Measurements from ENCODE around the gene RIN1. TPM values are rescaled to one million over a fixed set of nuclear protein-coding genes. Genes with fewer than 3 reads are reported as not detected.

RIN1 gene
- total and polyA plus RNA-seq, 2 experiments from 2014 or later: 2.5 to 8.2 TPM

DNA sequence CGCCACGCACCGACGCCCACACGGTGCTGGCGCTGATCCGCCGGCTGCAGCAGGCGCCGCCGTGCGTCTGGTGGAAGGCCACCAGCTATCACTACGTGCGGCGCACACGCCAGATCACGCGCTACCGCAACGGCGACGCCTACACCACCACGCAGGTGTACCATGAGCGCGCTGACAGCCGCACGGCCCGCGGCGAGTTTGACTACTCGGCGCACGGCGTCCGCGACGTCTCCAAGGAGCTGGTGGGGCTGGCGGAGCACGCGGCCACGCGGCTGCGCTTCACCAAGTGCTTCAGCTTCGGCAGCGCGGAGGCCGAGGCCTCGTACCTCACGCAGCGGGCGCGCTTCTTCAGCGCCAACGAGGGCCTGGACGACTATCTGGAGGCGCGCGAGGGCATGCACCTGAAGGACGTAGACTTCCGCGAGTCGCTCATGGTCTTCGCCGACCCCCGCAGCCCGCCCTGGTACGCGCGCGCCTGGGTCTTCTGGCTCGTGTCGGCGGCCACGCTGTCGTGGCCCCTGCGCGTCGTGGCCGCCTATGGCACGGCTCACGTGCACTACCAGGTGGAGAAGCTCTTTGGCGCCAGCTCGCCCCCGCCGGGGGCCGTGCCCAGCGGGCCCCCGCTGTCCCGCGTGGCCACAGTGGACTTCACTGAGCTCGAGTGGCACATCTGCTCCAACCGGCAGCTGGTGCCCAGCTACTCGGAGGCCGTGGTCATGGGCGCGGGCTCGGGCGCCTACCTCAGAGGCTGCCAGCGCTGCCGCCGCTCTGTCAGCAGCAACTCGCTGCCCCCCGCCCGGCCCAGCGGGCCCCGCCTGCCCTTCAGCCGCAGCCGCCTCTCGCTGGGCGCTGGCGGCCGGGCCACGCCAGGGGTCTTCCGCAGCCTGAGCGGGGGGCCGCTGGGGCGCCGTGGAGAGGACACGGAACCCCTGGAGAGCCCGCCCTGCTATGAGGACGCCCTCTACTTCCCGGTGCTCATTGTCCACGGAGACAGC lies 41.3 kb downstream of the RIN1 start:
- no peak for ATAC-seq
- TF ChIP-seq, protein P1, sequence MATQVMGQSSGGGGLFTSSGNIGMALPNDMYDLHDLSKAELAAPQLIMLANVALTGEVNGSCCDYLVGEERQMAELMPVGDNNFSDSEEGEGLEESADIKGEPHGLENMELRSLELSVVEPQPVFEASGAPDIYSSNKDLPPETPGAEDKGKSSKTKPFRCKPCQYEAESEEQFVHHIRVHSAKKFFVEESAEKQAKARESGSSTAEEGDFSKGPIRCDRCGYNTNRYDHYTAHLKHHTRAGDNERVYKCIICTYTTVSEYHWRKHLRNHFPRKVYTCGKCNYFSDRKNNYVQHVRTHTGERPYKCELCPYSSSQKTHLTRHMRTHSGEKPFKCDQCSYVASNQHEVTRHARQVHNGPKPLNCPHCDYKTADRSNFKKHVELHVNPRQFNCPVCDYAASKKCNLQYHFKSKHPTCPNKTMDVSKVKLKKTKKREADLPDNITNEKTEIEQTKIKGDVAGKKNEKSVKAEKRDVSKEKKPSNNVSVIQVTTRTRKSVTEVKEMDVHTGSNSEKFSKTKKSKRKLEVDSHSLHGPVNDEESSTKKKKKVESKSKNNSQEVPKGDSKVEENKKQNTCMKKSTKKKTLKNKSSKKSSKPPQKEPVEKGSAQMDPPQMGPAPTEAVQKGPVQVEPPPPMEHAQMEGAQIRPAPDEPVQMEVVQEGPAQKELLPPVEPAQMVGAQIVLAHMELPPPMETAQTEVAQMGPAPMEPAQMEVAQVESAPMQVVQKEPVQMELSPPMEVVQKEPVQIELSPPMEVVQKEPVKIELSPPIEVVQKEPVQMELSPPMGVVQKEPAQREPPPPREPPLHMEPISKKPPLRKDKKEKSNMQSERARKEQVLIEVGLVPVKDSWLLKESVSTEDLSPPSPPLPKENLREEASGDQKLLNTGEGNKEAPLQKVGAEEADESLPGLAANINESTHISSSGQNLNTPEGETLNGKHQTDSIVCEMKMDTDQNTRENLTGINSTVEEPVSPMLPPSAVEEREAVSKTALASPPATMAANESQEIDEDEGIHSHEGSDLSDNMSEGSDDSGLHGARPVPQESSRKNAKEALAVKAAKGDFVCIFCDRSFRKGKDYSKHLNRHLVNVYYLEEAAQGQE (IDR thresholded peaks at IDR 0.05; ENCODE audit: unreplicated experiment): no peak
- TF ChIP-seq, protein P2, sequence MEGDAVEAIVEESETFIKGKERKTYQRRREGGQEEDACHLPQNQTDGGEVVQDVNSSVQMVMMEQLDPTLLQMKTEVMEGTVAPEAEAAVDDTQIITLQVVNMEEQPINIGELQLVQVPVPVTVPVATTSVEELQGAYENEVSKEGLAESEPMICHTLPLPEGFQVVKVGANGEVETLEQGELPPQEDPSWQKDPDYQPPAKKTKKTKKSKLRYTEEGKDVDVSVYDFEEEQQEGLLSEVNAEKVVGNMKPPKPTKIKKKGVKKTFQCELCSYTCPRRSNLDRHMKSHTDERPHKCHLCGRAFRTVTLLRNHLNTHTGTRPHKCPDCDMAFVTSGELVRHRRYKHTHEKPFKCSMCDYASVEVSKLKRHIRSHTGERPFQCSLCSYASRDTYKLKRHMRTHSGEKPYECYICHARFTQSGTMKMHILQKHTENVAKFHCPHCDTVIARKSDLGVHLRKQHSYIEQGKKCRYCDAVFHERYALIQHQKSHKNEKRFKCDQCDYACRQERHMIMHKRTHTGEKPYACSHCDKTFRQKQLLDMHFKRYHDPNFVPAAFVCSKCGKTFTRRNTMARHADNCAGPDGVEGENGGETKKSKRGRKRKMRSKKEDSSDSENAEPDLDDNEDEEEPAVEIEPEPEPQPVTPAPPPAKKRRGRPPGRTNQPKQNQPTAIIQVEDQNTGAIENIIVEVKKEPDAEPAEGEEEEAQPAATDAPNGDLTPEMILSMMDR (conservative IDR thresholded peaks at IDR 0.05; ENCODE audit: low read depth in 2 of 2): no peak
- no peak for TF ChIP-seq POLR2AphosphoS5 (IDR thresholded peaks at IDR 0.05; ENCODE audit: low read depth)
- no peak overlapping the region for H3K4me2 ChIP-seq
- H3K4me3 ChIP-seq: no peak overlapping the region
- Mint-ChIP-seq H3K9me3 (no peaks in the 10 kb centered on the region), H3K36me3 (ENCODE audit: low read depth) (no peaks in the 10 kb centered on the region; the same call in 2 of the 3 replicates), H3K27ac (no peak overlapping the region), H3K27me3 (ENCODE audit: insufficient read depth, low read depth, poor library complexity) (peaks cover 24% of the 10 kb centered on the region), H3K4me3 (no peak overlapping the region), H3K4me1 (peaks cover 27% of the 10 kb centered on the region)
- no peak for DNase-seq (ENCODE audit: low spot score)
- peaks cover 15% of the 10 kb centered on the region; the same call in 1 of the 2 replicates for H3F3A ChIP-seq (replicated peaks; ENCODE audit: low read depth)
- H2AFZ ChIP-seq: no peak overlapping the region
- H3K27ac ChIP-seq (ENCODE audit: low read depth): no peak overlapping the region
- H3K36me3 ChIP-seq (ENCODE audit: insufficient read depth): no peaks in the 10 kb centered on the region
- peaks cover 13% of the 10 kb centered on the region for H3K4me1 ChIP-seq (ENCODE audit: insufficient read depth)
- no peaks in the 10 kb centered on the region for H4K20me1 ChIP-seq (replicated peaks; ENCODE audit: insufficient read depth)
- H3K79me2 ChIP-seq (replicated peaks; ENCODE audit: insufficient read depth): no peaks in the 10 kb centered on the region
- H3K27me3 ChIP-seq (ENCODE audit: insufficient read depth): peaks cover 30% of the 10 kb centered on the region
- H3K9me2 ChIP-seq (ENCODE audit: insufficient read depth): no peaks in the 10 kb centered on the region

DNA sequence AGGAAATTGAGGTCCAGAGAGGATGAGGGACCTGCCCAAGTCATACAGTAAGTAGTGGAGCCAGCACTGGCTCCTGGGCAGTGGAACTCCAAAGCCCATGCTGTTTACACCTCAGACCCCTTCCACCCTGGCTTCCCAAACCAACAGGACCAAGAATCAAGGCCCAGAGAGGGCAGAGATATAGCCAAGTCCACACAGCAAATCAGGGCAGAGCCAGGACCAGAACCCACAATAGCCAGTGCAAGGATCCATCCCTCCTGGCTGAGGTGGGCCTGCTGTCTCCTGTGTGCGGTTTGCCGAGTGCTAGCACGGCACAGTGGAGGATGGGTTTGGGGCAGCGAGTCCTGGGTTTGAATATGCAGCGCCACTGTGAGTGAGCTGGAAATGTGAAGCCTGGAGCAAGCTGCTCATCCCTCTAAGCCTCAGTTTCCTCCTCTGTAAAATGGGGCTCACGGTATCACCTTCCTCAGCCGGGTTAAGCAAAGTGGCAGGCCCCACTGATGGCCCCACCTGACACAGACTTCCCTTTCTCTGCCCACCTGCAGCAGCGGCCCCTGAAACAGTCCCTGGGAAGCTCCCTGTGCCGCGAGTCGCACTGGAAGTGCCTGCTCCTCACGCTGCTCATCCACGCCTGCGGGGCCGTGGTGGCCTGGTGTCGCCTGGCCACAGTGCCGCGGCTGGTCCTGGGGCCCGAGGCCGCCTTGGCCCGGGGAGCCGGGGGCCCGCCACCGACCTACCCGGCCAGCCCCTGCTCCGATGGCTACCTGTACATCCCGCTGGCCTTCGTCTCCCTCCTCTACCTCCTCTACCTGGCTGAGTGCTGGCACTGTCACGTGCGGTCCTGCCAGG lies 42.2 kb downstream of the RIN1 start:
- Histone ChIP-seq H3K4me2 (no peak overlapping the region), H4K20me1 (replicated peaks; ENCODE audit: insufficient read depth) (no peaks in the 10 kb centered on the region), H3K36me3 (ENCODE audit: insufficient read depth) (no peaks in the 10 kb centered on the region), H3K27ac (ENCODE audit: low read depth) (no peak overlapping the region), H3K27me3 (ENCODE audit: insufficient read depth) (peaks cover 30% of the 10 kb centered on the region), H3K9me2 (ENCODE audit: insufficient read depth) (no peaks in the 10 kb centered on the region), H3K4me1 (ENCODE audit: insufficient read depth) (peaks cover 16% of the 10 kb centered on the region), H3K4me3 (no peak overlapping the region), H2AFZ (no peak overlapping the region), H3K79me2 (replicated peaks; ENCODE audit: insufficient read depth) (no peaks in the 10 kb centered on the region), H3F3A (replicated peaks; ENCODE audit: low read depth) (peaks cover 18% of the 10 kb centered on the region; the same call in 1 of the 2 replicates)
- no peak overlapping the region for H3K27ac Mint-ChIP-seq
- peaks cover 31% of the 10 kb centered on the region for H3K4me1 Mint-ChIP-seq
- no peaks in the 10 kb centered on the region; the same call in 2 of the 3 replicates for H3K36me3 Mint-ChIP-seq (ENCODE audit: low read depth)
- H3K9me3 Mint-ChIP-seq: peaks cover 2% of the 10 kb centered on the region; the same call in 1 of the 3 replicates
- H3K4me3 Mint-ChIP-seq: no peak overlapping the region; the same call in 2 of the 3 replicates
- peaks cover 29% of the 10 kb centered on the region for H3K27me3 Mint-ChIP-seq (ENCODE audit: insufficient read depth, low read depth, poor library complexity)
- ATAC-seq (no peak), DNase-seq (ENCODE audit: low spot score) (no peak)
- TF ChIP-seq, protein P3, sequence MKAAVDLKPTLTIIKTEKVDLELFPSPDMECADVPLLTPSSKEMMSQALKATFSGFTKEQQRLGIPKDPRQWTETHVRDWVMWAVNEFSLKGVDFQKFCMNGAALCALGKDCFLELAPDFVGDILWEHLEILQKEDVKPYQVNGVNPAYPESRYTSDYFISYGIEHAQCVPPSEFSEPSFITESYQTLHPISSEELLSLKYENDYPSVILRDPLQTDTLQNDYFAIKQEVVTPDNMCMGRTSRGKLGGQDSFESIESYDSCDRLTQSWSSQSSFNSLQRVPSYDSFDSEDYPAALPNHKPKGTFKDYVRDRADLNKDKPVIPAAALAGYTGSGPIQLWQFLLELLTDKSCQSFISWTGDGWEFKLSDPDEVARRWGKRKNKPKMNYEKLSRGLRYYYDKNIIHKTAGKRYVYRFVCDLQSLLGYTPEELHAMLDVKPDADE (IDR thresholded peaks at IDR 0.05): no peak
- TF ChIP-seq, protein P2 (conservative IDR thresholded peaks at IDR 0.05; ENCODE audit: low read depth in 2 of 2): no peak
- no peak for TF ChIP-seq NANOG (IDR thresholded peaks at IDR 0.05; ENCODE audit: borderline replicate concordance)
- TF ChIP-seq ZNF114 (CRISPR knock-in tag; IDR thresholded peaks at IDR 0.05): no peak
- TF ChIP-seq JUNB (IDR thresholded peaks at IDR 0.05; ENCODE audit: unreplicated experiment): no peak
- TF ChIP-seq STAT1 (IDR thresholded peaks at IDR 0.05; ENCODE audit: unreplicated experiment): no peak
- TF ChIP-seq ZNF331 (CRISPR knock-in tag; IDR thresholded peaks at IDR 0.05; ENCODE audit: low read depth): no peak
- TF ChIP-seq EZH2 (IDR thresholded peaks at IDR 0.05; ENCODE audit: low read depth, unreplicated experiment): no peak
